Stimulated activated CD4-positive, alpha-beta T cell treated with anti-CD3 and anti-CD28 coated beads, Interleukin-4, amount 100 ng/mL, for 48 hours (primary cell): ENCODE data around the gene EPS8L3.

Experiments used
- DNase-seq, 2 donors: peaks; one replicate each; pipeline ENCODE4 v3.0.0-alpha.2; 2020; ENCODE audit warnings: low read depth in 2 of 2

The EPS8L3 gene

DNA sequence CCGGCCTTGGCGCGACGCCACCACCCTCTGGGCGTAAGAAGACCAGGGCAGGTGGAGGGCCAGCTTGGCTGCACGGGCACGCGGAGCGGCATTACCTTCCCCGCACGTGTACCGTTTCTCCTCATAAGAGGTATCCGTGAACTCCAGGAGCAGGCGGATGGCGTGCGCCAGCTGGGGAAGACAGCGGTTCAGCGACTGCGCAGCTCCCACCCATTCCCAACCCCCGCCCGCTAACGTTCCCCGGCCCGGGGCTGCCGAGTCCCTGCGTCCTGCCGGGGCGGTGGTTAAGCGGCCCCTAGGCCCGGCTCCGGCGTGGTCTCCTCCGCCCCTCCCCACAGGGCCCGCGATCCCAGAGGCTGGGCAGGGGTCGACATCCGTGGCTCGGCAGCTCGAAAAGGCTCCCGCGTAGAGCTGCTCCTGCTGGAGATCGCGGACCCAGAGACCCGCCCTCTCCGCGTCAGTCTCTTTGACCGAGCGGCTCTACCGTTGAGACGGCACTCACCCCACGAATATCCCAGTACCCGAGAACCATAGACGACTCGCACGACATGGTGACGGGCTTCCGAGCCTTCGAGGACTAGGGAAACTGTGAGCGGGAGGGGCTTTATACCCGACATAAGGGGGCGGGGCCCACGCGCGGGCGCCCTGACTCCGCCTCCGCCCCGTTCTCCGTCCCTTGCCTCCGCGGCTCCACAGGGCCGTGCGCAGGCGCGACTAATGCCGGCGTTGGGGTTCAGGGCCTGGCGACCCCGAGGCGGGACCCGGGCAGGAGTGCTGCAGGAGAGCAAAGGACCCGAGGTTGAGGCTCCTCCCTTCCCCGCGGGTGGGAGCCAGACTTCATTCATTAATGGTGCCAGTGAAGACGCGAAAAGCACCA lies 23.7 kb downstream of the EPS8L3 start:
- peak; percentile 70 to 76 for DNase-seq

DNA sequence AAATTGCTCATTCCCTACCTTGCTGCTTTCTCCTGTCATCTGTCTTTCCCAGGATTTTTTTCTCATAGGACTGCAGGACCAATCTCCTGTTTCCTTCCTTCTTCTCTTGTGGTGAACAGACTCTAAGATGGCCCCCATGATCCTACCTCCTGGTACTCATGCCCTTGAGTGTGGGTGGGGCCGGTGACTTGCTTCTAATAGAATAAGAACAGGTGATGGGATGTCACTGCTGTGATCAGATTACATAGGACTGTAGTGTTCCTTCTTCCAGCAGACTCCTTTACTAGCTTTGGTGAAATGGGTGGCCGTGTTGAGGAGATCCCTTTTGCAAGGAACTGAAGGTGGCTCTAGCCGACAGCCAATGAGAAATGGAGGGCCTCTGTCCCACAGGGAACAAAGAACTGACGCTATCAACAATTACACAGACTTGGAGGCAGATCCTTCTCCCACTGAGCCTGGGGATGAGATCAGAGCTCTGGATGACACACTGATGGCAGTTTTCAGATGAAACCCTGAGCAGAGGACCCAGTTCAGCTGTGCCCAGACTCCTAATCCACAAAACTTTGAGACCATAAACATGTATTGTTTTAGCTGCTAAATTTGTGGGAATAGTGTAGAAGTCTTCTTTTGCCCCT lies 30.4 kb downstream of the EPS8L3 start:
- no peak for DNase-seq

DNA sequence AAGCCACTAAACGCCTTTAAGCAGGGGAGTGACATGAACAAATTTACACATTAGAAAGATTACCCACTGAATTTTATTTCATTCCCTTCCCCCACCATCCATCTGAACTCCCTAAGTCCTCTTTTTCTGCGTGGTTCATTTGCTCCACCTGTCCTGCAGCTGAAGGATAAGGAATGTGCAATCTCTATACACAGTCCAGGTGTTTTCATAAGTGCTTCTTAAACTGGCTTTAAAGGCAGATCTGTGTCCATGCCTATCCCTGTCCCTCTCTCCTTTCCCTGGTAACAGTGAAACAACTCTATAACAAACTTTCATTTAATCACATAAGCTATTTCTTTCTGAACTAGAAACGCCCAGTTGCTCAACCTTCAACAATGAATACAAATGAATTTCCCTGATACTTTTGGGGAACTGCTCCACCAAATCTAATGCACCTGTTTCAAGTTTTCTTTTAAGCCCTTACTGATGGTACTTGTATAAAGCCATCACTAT lies 31.3 kb downstream of the EPS8L3 start:
- DNase-seq = no peak

DNA sequence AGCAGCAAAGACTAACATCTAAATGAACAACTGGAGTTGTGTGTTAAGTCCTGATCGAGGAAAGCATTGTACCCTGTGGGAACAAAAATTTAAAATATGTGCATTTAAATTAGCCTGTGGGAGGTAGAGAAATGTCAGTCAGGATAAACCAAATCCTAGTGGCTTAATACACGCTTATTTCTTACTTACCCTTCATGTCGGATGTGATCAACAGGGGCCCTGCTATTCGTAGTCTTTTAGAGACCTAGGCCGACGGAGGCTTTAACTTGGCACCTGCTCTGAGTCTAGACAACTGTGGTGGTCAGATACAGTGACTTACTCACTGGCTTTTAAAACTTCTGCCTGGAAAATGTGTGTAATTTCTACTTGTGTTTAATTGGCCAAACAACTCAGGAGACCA lies 33.1 kb downstream of the EPS8L3 start:
- no peak for DNase-seq

DNA sequence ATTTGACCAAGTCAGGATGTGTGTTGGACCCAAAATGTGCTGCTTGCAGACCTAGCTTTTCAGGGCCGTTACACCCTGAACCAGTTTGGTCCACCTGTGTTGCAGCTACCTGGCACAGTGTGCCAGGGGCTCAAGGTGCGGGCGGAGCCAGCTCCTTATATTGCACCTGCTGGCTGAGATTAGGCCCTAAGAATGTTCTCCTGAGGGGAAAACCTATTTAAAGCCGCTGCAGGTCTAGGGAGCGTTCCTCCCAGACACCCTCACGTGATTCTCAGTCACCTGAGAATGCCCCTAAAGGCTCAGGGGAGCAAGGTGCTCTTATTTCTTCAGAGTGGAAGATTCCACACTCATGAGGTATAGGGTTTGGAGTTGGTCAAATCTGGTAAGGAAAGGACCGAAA lies 34.9 kb downstream of the EPS8L3 start:
- no peak for DNase-seq

DNA sequence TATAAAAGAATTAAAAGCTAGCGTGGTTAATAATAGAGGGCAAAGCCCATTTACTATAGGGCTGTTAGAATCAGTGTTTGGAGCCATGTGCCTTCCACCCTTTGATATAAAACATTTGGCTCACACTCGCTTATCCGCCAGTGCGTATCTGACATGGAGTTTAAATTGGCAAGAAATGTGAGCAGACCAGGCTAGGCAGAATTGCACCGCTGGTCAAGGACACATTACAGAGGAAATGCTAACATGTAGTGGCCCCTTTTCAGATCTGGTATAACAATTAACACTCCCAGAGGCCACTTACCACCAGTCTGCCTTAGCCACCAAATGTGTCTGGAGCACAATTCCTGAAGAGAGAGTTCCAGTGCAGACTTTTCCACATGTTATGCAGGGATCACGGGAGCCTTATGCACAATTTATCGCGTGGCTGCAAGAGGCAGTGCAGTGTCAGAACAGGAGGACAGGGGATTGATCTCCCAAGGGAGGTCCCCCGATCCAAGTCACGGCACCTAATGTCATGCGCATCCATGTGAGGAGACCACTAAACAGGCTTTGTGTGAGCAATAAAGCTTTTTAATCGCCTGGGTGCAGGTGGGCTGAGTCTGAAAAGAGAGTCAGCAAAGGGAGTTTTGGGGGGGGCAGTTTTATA lies 36.9 kb downstream of the EPS8L3 start:
- no peak for DNase-seq

DNA sequence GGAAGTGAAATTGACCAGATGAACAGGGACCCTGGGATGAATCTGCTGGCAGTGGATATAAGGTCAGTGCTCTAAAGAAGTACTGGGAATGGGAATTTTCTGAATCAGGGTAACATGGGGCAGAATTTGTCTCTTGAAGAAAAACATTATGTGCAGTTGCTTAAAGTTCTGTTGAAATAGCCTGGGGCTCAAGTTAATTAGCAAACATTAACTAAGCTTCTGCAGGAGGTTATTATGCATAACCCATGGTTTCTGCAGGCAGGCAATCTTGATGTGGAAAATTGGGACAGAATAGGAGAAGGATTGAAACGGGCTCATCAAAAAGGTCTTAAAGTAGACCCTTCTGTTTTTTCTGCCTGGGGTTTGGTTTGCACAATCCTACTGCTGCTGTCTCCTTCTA lies 37.7 kb downstream of the EPS8L3 start:
- DNase-seq = no peak

DNA sequence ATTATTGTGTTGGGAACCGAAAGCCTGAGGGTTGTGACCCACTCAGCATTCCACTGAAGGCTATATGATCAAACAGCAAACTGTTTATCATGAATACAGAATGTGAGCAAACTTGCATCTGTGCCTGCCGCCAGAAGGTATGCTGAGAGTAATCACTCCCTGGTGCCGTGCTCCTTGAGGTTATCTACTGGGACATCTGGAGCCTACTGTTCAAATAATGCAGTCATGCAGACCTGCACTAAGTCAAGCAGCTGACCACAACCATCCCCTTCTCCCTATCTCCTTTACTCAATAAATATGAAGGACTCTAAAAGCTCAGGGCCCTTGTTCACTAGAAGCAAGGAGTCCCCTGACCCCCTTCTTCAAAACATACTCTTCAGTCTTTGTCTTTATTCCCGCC lies 38.2 kb downstream of the EPS8L3 start:
- DNase-seq = no peak

DNA sequence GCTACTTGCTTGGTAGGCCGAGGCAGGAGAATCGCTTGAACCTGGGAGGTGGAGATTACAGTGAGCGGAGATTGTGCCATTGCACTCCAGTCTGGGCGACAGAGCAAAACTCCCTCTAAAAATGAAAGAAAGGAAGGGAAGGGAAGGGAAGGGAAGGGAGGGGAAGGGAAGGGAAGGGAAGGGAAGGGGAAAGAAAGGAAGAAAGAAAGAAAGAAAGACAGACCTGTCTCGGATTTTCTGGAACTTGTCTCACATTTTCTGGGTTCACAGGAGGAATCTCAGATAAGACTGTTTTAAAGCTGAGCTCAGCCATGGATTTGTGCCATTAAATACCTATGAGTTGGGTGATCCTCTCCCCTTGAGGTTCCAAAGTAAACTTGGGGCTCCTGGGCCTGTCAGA lies 38.8 kb downstream of the EPS8L3 start:
- DNase-seq = no peak

DNA sequence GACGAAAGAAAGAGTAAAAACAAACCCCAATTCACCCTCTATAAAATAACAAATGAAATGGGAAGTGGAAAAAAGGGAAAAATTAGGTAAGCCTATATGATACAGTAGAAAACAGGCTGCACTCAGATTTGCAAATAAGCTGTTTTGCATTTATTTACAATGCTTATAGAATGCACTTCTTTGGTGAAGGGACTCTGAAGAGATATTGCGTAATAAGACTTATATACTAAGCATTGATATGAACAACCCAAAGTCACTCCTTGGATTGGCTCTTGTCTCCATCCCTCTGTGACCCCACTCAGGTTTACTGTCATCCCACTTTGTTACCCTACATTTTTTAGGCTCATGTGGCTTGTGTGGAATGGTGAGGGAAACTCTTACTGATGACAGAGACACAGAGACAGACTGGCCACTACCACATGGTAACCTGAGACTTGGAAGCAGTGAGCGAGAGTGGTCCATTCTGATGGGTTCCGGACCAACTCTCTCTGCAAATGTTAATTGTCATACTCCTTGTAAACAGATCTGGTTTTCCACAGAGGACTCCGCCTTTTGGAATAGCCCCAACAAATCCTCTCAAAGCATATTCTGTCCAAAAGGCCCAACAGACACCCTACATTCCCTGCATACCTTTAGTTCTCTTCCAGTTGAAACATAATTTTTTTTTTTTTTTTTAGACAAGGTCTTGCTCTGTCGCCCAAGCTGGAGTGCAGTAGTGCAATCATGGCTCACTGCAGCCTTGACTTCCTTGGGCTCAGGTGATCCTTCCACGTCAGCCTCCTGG lies 40.6 kb downstream of the EPS8L3 start:
- DNase-seq = no peak

DNA sequence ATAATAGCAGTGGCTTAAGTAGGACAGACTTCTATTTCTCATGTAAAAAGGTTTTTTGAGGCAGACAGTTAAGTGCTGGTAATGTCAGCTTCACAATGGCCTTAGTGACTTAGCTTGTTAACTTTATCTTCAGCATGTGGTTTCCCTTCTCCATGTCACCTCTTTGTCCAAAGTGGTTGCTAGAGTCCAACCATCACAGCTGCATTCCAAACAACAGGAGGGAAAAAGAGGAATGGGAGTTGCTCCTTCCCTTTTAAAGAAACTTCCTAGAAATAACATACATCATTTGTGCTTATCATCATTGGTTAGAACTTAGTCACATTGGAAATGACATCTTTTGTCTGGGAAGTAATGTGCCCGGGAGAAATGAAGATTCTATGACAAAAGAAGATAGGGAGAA lies 41.8 kb downstream of the EPS8L3 start:
- DNase-seq = no peak

DNA sequence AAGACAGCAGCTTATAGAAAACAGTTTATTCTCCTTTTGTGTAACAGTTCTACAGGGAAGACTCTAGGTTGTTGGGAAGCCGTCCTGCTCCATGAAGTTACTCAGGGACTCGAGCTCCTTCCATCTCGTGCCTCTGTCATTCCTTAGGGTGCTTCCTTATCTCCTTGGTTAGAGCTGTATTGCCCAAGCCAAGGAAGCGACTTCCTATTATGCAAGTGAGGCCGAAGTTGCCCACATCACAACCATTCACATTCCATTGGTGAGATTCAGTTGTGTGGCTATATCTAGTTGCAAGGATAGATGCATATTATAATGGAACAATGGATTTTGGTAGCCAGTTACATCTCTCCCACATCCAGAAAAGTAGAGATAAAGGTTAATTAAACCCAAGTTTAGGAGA lies 42.7 kb downstream of the EPS8L3 start:
- no peak for DNase-seq

DNA sequence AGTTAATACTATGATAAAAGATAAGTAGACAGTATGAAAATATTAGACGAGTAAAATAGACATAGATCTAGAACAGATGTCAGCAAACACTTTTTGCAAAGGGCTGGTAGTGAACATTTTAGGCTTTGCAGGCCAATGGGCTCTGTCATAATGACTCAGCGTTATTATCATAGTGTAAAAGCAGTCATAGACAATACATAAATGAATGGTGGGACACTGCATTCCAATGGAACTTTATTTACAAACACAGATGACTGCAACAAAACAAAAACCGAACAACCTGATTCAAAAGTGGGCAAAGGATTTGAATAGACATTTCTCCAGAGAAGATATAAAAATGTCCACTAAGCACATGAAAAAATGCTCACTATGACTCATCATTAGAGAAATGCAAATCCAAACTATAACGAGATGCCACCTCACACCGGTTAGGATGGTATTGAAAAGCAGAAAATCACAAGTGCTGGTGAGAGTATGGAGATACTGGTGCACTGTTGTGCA lies 44.3 kb downstream of the EPS8L3 start:
- DNase-seq = no peak

DNA sequence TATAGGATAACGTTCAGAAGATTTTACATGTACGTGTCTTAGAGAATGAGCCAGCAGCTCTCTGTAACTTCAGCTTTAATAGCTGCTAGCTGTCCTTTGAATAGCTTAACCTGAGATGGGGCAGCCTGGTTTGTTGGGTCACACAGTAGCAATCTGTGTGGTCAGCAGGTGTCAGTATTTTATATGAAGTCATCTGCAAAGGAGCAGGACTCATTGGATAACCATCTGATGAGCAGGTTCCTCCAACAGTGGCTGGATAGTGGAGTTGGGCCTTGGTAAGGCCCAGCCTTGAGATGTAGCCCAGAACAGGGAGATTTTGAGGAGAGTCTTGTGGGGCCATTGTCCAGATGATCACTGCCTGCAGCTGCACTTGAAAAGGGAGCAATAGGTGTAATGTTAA lies 45.2 kb downstream of the EPS8L3 start:
- no peak for DNase-seq

DNA sequence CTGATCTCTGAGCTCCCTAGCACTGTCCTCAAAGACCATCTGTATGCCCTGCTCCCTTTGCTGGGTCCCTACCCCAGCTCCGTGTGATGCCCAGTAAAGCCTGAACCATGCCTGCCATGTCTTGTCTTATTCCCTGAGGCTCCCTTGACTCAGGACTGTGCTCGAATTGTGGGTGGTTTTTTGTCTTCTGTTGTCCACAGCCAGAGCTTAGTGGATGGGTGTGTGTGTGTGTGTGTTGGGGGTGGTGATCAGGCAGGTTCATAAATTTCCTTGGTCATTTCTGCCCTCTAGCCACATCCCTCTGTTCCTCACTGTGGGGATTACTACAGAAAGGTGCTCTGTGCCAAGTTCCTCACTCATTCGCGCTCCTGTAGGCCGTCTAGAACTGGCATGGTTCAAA lies 46.0 kb downstream of the EPS8L3 start:
- DNase-seq = no peak

DNA sequence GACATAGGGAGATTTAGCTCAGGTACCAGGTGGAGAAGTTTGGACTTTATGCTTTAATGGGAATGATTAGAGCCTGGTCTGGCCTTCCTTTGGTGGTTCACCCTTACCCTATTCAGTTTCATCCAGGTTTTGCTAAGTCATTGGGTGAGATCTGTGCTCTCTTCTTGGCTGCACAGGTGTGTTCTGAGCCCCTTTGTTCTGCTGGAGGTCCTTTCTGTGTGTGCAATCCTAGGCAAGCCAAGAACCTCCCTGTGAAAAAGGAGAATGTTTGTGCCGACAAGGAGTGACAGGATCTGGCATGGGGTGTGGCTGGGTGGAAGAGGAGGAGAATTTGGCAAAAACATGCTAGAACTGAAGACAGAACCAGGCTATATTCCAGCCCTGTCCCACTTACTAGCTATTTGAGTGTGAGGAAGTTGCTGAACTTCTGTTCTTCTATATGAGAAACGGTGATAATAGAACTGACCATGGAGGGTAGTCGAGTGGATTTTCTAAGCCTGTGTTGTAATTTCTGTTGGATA lies 47.1 kb downstream of the EPS8L3 start:
- no peak for DNase-seq

DNA sequence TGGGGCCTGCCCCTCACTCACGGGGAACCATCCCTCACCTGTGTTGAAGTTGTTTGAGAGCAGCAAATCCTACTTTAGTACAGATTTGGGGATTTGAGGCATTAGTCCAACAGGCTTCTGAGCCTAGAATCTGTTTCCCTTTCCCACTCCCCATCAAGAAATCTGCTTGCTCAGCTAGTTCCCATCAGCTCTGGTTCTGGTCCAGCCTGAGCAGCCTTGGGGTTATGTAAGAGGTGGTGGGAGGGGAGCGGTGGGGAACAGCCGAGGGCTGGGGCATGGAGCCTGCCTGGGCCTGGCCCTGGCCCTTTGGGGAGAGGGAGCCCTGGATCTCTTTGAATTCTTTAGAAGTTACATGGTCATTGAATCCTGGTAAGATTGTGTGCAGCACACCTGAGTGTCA lies 47.6 kb downstream of the EPS8L3 start:
- no peak for DNase-seq

DNA sequence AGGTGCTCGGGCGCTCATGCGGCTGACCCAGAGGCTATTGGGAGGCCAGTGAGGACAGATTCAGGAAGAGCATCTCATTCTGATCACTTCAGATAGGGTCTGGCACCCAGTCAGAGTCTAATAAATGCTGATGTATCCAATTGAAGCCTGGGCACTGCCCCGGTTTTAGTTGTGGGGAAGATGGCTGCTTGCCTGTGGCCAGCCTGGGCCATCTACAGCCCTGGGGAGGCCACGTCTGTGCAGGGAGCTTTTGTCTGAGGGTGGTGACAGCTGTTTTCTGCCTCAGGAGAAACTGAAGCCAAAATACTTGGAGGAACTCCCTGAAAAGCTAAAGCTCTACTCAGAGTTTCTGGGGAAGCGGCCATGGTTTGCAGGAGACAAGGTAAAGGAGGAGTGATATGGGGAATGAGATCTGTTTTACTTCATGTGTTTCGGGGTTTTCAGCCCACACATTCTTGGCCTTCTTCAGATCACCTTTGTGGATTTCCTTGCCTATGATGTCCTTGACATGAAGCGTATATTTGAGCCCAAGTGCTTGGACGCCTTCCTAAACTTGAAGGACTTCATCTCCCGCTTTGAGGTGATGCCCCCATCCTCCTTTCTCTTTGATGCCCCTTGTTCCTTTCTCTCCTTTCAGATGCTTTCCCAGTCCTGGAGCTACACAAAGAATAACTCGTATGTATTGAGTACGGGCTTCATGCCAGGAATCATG lies 48.9 kb downstream of the EPS8L3 start:
- DNase-seq = no peak

DNA sequence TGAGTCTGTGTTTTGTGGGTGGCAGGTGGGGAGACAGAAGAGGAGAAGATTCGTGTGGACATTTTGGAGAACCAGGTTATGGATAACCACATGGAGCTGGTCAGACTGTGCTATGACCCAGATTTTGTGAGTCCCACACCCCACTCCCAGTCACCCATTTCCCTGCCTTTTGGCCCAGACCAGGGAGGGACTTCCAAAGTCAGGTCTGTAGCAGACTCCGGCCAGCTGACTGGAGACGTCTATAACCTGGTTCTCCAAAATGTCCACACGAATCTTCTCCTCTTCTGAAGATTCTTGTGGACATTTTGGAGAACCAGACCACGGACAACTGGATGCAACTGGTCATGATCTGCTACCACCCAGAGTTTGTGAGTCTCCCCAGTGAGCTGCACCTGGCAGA lies 50.1 kb downstream of the EPS8L3 start:
- no peak for DNase-seq

DNA sequence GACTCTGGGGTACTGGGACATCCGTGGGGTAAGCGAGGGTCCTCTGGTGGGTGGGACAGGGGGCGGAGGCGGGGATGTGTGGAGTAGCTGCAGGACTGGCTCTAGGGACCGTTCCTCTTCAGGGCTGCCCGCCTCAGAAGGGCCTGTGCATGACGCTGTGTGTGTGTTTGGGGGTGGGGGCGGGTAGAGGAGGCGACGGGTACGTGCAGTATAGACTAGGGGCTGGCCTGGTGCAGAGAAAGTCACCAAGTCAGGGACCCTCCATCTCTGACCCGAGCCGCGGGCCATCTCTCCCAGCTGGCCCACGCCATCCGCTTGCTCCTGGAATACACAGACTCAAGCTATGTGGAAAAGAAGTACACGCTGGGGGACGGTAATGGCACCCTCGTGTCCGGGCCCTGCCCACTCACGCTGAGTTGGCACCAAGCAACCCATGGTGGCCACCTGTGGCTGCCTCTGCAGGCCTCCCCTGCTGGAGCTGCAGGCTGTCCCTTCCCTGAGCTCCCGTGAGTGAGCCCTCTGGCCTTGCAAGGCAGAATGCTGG lies 51.3 kb downstream of the EPS8L3 start:
- no peak for DNase-seq
